GM10266 (cell line): ENCODE data around the gene STMN3.

ENCODE experiments used
- DNase-seq: peaks from one replicate; pipeline ENCODE4 v3.0.0; 2012; ENCODE audit errors: extremely low spot score
- TF ChIP-seq, protein P1 (sequence below): IDR thresholded peaks from 2 replicates; pipeline ENCODE4 v1.5.1; 2012; ENCODE audit warnings: mild to moderate bottlenecking, low read depth; ENCODE audit not compliant: control insufficient read depth, insufficient read depth; ENCODE audit errors: missing control alignments

STMN3 gene

DNA sequence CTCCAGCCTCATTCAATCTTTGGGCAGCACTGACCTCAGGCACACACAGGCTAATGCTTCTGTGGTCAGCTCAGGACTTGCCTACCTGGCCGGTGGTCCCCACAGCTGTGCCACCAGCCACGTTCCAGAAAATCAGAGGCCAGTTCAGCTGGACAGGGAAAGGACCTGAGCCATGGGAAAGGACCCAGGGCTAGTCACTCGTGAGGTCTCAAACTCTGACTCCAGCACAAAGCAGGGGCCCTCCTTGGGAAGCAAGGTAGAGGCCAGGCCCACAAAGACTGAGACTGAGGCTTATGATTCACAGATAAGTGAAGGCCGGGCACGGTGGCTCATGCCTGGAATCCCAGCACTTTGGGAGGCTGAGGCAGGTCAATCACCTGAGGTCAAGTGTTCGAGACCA, 56.8 kb downstream of the STMN3 start:
- DNase-seq, result no peak
- TF ChIP-seq, protein P1, sequence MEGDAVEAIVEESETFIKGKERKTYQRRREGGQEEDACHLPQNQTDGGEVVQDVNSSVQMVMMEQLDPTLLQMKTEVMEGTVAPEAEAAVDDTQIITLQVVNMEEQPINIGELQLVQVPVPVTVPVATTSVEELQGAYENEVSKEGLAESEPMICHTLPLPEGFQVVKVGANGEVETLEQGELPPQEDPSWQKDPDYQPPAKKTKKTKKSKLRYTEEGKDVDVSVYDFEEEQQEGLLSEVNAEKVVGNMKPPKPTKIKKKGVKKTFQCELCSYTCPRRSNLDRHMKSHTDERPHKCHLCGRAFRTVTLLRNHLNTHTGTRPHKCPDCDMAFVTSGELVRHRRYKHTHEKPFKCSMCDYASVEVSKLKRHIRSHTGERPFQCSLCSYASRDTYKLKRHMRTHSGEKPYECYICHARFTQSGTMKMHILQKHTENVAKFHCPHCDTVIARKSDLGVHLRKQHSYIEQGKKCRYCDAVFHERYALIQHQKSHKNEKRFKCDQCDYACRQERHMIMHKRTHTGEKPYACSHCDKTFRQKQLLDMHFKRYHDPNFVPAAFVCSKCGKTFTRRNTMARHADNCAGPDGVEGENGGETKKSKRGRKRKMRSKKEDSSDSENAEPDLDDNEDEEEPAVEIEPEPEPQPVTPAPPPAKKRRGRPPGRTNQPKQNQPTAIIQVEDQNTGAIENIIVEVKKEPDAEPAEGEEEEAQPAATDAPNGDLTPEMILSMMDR, result no peak

DNA sequence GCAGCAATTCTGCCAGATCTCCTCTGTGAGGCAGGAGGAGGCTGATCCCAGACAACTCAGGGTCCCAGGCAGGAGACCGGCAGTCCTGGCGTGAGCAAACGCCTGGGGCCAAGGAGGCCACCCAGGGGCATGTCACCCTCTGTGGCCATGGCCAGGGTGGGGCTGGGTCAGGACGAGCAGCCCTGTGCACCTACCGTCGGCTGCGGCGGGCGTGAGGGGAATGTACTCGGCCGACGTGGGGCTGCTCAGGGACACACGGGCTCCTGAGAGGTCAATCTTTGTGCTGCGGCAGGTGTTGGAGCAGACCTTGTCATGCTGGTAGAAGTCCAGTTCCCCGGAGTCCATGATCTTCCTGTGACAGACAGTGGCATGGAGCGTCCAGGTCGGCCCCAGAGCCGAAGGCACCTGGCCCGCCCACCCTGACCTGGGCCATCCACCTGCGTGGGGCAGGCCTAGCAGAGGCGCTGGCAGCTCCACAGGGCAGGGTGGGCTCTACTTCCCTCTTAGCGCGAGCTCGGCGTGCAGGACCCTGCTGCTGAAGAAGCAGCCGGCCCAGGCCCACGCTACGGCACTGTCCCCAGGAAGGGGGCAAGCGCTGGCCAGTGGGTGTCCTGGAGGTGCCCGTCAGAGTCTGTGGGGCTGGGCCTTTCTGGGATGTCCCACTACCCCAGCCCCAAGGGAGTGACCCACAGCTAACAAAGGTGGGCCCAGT, 57.7 kb downstream of the STMN3 start:
- DNase-seq, result no peak
- TF ChIP-seq, protein P1, result no peak

DNA sequence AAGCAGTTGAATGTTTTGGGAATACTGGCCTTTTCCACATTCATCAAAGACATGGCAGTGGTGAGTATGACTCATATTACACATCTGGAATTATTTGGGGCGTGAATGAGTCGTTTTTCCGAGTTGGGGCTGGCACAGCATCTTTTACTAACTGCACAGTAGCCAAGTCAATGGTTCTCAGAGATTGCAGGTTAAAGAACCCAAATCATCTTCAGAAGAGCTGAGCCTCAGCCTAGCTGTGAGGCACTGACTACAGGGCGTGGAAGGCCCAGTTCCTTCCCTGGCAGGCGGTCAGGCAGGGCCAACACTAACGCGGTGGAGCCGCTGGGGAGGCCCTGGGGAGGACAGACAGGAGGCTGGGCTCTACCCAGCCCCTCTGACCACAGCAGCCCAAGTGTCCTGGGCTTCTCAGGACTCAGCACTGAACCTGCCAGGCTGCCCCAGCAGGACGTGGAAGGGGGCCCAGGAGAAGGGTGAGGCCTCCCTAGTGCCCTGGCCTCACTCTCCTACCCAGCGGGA, 59.1 kb downstream of the STMN3 start:
- DNase-seq, result no peak
- TF ChIP-seq, protein P1, result no peak

DNA sequence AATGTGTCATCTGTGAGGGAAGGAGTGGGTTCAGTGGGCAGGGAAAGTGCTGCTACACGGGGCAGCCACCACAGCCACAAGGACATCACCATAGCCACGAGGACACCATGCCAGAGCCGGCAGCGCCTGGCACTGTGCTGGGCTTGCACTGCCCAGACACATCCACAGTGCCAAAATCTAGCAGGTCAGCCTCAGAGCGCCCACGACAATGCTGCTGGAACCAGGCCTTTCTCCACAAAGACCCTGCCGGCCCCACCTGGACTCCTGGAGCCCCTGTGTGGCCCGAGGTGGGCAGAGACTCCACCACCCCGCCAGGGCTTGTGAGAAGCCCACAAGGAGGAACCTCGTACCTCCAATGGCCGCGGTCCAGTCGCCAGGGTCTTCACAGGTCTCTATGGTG, 60.6 kb downstream of the STMN3 start:
- no peak for DNase-seq
- TF ChIP-seq, protein P1, result no peak

DNA sequence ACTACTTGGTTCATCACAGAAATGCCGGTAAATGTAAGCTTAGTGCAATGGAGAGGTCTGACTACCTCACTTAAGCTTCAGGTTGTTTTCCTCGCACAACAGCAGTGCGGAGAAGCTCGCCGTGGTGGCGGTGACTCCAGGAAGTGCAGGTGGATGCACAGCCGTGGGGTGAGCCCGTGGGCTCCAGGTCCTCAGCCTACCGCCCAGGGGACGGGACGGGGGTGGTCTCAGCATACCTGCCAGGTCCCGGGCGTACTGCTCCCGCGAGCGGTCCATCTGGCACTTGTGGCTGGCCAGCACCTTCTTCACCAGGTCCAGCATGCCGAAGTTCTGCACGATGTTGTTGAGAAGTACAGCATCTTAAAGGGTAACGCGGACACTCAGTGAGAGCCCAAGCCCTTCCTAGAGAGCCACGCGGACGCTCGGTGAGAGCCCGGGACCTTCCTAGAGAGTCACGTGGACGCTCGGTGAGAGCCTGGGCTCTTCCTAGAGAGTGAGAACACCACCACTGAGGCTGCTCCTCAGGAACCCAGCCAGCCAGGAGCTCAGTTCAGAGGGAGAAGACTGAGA, 61.4 kb downstream of the STMN3 start:
- no peak for DNase-seq
- TF ChIP-seq, protein P1, result no peak

DNA sequence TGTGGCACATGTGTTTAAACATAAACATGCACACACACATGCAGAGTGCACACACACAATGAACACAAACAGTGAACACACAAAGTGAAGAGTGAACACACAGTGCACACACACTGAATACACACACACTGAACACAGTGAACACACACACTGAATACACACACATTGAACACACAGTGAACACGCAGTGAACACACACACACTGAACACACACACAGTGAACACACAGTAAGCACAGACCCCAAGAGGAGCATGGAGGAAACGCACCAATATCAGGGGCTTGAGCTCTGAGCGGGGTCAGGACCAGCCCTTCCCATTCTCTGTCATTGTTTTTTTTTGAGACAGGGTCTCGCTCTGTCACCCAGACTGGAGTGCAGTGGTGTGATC, 62.1 kb downstream of the STMN3 start:
- no peak for DNase-seq
- TF ChIP-seq, protein P1, result no peak
